ENCODE measurements around the gene RELCH.

Gene RELCH

GRCh38 chr18:62312851-62313250 is 125.8 kb downstream of the RELCH start:
- peaks cover 28% of the 10 kb centered on the region for H3K36me3 ChIP-seq
- no peak overlapping the region for H3K27ac ChIP-seq
- H3K27me3 ChIP-seq = peaks cover 10% of the 10 kb centered on the region
- TF ChIP-seq CTCF (IDR thresholded peaks at IDR 0.05) = no peak
- no peaks in the 10 kb centered on the region for H3K9me3 ChIP-seq
- no peak overlapping the region for H3K4me3 ChIP-seq (ENCODE audit: low read depth in 1 of 2, low read length in 1 of 2)
- no peaks in the 10 kb centered on the region for H3K4me1 ChIP-seq (ENCODE audit: control insufficient read depth in 1 of 2, insufficient read depth in 1 of 2, low read depth in 1 of 2, low read length in 1 of 2)

GRCh38 chr18:62318228-62319180 is 131.4 kb downstream of the RELCH start:
- H3K27me3 ChIP-seq = peaks cover 48% of the 10 kb centered on the region
- no peak overlapping the region for H3K27ac ChIP-seq
- no peaks in the 10 kb centered on the region for H3K36me3 ChIP-seq
- TF ChIP-seq CTCF (IDR thresholded peaks at IDR 0.05) = no peak
- no peaks in the 10 kb centered on the region for H3K4me1 ChIP-seq (ENCODE audit: control insufficient read depth in 1 of 2, insufficient read depth in 1 of 2, low read depth in 1 of 2, low read length in 1 of 2)
- no peak overlapping the region for H3K4me3 ChIP-seq (ENCODE audit: low read depth in 1 of 2, low read length in 1 of 2)
- no peaks in the 10 kb centered on the region for H3K9me3 ChIP-seq

- Histone ChIP-seq H3K9me3 (no peaks in the 10 kb centered on the region), H3K36me3 (no peaks in the 10 kb centered on the region), H3K27ac (no peak overlapping the region), H3K4me3 (ENCODE audit: low read depth in 1 of 2, low read length in 1 of 2) (no peak overlapping the region), H3K4me1 (ENCODE audit: control insufficient read depth in 1 of 2, insufficient read depth in 1 of 2, low read depth in 1 of 2, low read length in 1 of 2) (peaks cover 16 to 21% of the 10 kb centered on the region in 2 experiments), H3K27me3 (peaks cover 68% of the 10 kb centered on the region)
- no peak for TF ChIP-seq CTCF (IDR thresholded peaks at IDR 0.05)
Observed at GRCh38 chr18:62321201-62321600, 134.1 kb downstream of the RELCH start.

- peaks cover 85% of the 10 kb centered on the region for H3K27me3 ChIP-seq
- peaks cover 21 to 26% of the 10 kb centered on the region in 2 experiments for H3K4me1 ChIP-seq (ENCODE audit: control insufficient read depth in 1 of 2, insufficient read depth in 1 of 2, low read depth in 1 of 2, low read length in 1 of 2)
- TF ChIP-seq CTCF (IDR thresholded peaks at IDR 0.05) = no peak
- H3K9me3 ChIP-seq = no peaks in the 10 kb centered on the region
- no peaks in the 10 kb centered on the region for H3K36me3 ChIP-seq
- H3K27ac ChIP-seq = no peak overlapping the region
- H3K4me3 ChIP-seq (ENCODE audit: low read depth in 1 of 2, low read length in 1 of 2) = no peak overlapping the region
Observed at GRCh38 chr18:62323483-62324180, 136.6 kb downstream of the RELCH start.

- no peaks in the 10 kb centered on the region for H3K9me3 ChIP-seq
- H3K4me1 ChIP-seq (ENCODE audit: control insufficient read depth in 1 of 2, insufficient read depth in 1 of 2, low read depth in 1 of 2, low read length in 1 of 2) = peaks cover 21 to 26% of the 10 kb centered on the region in 2 experiments
- H3K4me3 ChIP-seq (ENCODE audit: low read depth in 1 of 2, low read length in 1 of 2) = no peak overlapping the region
- H3K27ac ChIP-seq = no peak overlapping the region
- no peaks in the 10 kb centered on the region for H3K36me3 ChIP-seq
- no peak for TF ChIP-seq CTCF (IDR thresholded peaks at IDR 0.05)
- H3K27me3 ChIP-seq = peaks cover 87% of the 10 kb centered on the region
Observed at GRCh38 chr18:62324181-62324828, 137.2 kb downstream of the RELCH start.
